Germinal center (tissue), 1 donor: ENCODE results near the gene HAND2.

Source experiments
- DNase-seq: peaks from one replicate; pipeline ENCODE4 v3.0.0; 2012; ENCODE audit warnings: mixed read lengths, low spot score

The HAND2 gene

GRCh38 chr4:173501592-173502150, 28.4 kb downstream of the HAND2 start:
- no peak for DNase-seq

- DNase-seq: no peak
Measured at GRCh38 chr4:173500841-173501591, 29.0 kb downstream of the HAND2 start.

DNA sequence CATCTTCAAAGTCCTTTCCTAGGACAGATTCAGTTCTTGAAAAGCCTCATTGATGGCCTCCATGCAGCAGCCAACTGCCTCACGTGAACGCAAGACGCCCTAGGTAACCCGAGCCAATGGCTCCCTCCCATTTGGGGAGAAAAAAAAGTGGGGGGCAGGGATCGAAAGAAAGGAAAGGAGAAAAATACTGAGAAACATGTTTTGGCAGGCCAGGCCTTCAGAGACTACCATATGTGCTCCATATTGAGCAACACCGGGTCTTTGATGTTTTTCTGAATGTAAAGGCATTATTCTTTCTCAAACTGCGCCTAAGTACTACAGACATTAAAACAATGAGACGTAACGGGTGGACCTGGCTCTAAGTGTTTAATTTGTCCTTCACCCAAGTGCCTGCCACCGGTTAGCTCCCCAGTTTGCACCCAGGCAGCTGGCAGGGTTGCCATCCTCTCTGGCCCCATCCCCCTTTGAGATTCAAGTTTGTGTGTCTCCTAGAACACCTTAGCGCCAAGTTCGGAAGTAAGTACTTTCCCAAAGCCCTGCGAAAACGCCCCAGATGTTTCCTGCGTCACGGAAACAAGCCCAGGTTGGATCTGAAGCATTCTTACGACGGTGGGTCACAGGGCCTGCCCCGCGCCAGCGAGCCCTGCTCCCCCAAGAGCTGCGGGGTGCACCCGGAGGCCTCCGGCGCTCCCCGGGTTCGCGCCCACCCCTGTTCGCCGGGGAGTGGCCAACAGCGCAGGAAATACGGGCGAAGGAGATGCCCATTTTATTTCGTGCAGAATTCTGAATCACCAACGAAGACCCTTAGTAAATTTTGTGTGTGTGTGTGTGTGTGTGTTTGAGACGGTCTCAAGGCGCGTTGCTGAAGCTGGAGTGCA, 30.1 kb downstream of the HAND2 start:
- DNase-seq: no peak

- no peak for DNase-seq
Measured at GRCh38 chr4:173498771-173499170, 31.3 kb downstream of the HAND2 start.

GRCh38 chr4:173498023-173498422, 32.0 kb downstream of the HAND2 start:
- no peak for DNase-seq

GRCh38 chr4:173494013-173494970, 35.7 kb downstream of the HAND2 start:
- peak; percentile 78 for DNase-seq

- no peak for DNase-seq
Measured at GRCh38 chr4:173493041-173493440, 37.0 kb downstream of the HAND2 start.

DNA sequence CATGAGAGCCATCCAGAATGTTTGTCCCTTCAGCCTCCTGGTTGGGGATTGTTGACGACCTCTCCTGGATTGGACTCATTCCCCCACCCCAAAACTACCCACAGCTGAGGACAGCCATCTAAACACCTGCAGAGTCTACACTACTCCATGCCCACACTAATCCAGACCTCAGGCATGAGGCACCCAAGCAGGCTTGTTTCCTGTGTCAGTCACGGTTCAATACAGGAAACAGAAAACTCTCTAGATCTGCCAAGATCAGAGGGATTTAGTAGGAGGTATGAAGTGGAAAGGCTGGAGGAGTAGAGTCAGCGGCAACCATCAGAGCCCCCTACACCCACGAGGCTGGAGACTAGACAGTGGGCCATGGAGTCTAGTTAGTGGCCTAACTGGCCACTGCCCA, 37.7 kb downstream of the HAND2 start:
- DNase-seq: no peak

- DNase-seq: no peak
Measured at GRCh38 chr4:173490817-173491528, 39.1 kb downstream of the HAND2 start.

GRCh38 chr4:173490256-173490655, 39.8 kb downstream of the HAND2 start:
- DNase-seq: no peak

DNA sequence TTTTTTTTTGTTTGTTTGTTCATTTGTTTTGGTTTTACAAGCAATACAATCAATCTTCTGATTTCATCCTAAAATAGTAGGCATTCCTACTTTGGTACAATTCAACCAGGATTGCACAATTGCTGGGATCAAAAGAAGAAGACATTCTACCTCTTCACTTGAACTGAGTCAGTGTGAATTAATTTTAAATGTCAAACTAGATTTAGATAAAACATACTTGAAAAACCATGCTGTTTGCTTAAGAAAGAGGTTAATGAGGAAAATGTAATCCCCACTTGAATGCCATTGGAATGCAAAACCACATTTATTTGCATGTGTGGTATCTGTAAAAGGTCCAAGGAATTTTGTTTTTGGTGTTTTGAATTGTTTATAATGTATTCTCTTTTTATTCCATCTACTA, 40.5 kb downstream of the HAND2 start:
- DNase-seq: no peak

DNA sequence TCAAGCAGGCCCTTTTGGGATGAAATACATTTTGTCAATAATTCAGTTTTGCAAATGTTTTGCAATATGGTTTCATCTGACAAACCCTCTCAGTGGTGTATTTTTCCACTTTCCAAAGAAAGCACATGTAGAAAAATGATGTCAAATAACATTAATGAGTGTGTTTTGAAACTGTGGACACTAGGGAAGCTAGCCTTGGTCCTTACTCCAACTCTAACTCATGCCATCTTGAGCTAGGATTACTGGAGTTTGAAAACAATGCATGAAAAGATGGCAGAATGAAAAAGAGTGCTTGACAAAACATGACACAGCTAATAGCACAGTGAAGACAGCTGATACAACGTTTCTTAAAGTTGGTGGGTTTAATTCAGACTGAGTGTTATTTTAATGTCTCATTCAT, 41.4 kb downstream of the HAND2 start:
- DNase-seq: no peak

DNA sequence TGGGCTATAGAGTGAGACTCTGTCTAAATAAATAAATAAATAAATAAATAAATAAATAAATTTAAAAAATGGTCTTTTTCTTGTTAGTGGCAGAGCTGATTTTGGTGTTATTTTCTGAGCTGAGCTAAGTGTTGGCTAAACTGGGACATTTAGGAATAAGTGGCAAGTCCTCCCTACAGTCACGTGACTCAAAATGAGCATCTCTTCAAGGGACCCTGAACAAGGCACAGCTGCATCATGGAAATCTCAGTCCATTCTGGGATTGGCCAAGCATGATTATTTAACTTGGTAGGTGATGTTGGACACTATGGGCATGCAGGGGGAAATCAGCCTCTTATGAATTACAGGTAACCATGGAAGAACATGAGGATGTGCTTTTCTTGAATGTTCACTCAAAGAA, 42.0 kb downstream of the HAND2 start:
- DNase-seq: no peak

DNA sequence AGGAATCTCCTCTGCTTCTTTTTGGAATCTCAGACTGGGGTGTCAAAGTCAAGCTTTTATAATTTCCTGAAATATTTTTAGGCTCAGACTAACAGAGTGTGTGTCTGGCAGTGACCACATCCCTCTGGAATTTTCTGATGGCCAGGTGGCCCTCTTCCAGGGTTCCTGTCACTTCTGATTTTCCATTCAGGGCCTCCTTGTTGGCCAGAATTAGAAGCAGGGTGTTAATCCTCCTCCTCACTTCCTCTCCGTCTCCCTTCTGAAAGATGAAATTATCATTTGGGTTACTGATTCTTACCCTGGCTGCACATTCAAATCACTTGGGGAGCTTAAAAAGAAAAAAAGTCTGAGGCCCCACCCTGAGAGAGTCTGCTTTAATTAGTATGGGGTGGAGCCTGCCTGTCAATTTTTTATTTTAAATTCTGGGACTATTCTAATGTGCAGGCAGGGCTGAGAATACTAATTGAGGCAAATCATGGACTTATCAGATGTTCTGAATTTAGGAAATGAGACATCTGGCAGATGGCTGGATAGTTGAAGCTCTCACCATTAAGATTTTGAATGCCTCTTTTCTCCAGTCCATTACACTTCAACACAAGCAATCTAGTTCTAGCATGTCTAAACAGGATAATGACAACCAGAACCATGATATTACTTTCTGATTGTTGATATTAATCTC, 43.2 kb downstream of the HAND2 start:
- no peak for DNase-seq

DNA sequence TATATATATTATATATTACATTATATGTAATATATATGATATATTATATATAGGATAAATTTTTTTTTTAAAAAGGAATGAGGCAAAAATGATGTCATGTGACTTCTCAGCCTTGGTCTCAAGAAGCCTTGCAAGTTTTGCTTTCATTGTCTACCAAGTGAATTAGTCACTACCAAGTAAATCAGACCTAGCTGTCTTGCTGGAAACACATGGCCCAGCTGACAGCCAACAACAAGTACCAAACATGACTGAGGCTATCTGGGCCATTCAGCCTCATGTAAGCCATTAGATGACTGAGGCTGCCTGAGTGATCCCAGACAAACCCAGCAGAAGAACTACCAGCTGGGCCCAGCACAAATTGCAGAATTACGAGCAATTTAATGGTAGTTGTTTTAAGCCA, 44.9 kb downstream of the HAND2 start:
- DNase-seq: no peak

GRCh38 chr4:173482330-173482931, 47.6 kb downstream of the HAND2 start:
- no peak for DNase-seq

DNA sequence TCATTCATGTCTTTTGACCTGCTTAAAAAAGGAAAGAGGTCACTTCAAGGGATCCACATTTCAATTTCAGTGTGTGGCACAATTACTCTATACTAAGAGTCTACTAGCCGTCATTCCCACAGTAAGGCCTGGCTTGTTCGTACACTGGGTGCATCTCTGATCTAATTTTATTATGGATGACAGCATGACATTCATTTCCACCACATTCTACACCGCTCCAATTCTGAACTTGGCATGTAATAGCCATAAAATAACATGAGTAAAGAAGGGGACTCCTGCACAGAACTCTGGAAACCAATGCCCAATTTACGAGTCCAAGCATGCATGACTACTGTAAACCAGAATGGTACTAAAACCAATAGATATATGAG, 51.1 kb downstream of the HAND2 start:
- no peak for DNase-seq

DNA sequence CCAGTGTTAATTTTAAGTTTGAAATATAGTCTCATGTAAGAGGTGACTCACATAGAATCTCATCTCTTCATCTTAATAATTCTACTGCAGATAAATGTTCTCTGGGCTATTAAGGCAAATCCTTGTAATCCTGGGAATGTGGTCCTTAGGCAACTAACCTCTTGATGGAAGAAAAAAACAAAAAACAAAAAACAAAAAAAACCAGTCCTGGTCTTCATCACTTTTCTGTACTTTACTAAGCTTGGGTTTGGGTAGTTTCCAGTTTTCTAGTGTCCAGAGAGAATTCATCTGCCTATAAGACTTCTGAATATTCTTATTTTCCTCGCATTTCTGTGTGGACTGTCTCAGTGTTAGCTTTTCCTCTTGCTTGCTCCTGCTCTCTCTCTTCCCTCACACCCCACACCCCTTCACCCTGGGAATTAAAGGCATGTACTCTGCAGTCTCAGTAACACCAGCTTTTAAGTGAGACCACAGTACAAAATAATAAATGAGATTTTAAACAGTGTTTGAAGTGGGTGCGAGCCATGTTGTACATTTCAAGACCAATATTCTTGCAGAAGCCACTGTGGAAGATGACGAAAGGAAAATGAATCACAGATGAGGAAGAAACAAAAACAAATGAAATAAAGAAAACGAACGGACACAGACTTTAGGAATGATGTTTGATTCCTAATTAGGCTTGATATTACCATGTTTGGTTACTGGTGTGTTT, 51.7 kb downstream of the HAND2 start:
- no peak for DNase-seq

DNA sequence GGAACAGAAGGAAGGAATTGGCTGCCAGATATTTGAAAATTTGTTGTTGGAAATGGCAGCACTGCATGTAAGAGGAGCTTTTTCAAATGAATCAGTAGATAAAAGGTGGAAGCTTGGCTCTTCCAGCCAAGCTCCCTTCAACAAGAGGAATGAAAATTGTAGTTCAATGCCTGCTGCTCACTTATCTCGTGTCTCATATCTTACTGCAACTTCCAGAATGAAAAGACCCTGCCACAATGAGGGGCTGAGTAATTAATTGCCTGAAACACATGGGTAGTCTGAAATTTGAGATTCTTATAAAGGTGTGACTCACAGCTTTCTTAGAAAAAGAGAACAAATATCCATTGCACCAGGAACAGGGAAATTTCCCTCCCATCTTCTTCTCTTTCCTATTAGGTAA, 53.0 kb downstream of the HAND2 start:
- no peak for DNase-seq
